DOHH2 (cell line): ENCODE data around the gene OPRL1.

Experiments used
- H3F3A ChIP-seq: fragments of 200-600 bp; sonication (generic), shearing (Covaris generic); 2 replicates; pipeline ENCODE4 v1.6.0; 2016; ENCODE audit warnings: antibody characterized with exemption, mild to moderate bottlenecking; ENCODE audit not compliant: control insufficient read depth, insufficient read depth
- H3K27ac ChIP-seq: fragments of 200-600 bp; sonication (generic); 2 replicates; pipeline ENCODE4 v1.5.1; 2014; ENCODE audit warnings: low read depth, mild to moderate bottlenecking, low read length, moderate library complexity
- H3K27me3 ChIP-seq: fragments of 200-600 bp; sonication (generic); 2 replicates; pipeline ENCODE4 v1.6.1; 2014; ENCODE audit warnings: mild to moderate bottlenecking, low read length, mixed read lengths; ENCODE audit not compliant: control insufficient read depth
- H3K36me3 ChIP-seq: fragments of 200-600 bp; sonication (generic); 2 replicates; pipeline ENCODE4 v1.6.1; 2014; ENCODE audit warnings: mild to moderate bottlenecking, low read length, moderate library complexity, mixed read lengths; ENCODE audit not compliant: control insufficient read depth
- H3K4me1 ChIP-seq: fragments of 200-600 bp; sonication (generic); 2 replicates; pipeline ENCODE4 v1.6.1; 2014; ENCODE audit warnings: mild to moderate bottlenecking, low read length, mixed read lengths; ENCODE audit not compliant: control insufficient read depth
- H3K4me2 ChIP-seq: fragments of 200-600 bp; sonication (generic); 2 replicates; pipeline ENCODE4 v1.6.0; 2014; ENCODE audit warnings: mild to moderate bottlenecking, low read length, moderate library complexity
- H3K4me3 ChIP-seq: fragments of 200-600 bp; sonication (generic); 2 replicates; pipeline ENCODE4 v1.5.1; 2014; ENCODE audit warnings: mild to moderate bottlenecking, low read length, mixed read lengths
- H3K79me2 ChIP-seq: fragments of 200-600 bp; sonication (generic); 2 replicates; pipeline ENCODE4 v1.6.1; 2014; ENCODE audit warnings: mild to moderate bottlenecking, low read length, mixed read lengths; ENCODE audit not compliant: control insufficient read depth
- H3K9me2 ChIP-seq: fragments of 200-600 bp; sonication (generic); replicated peaks from 2 replicates; pipeline ENCODE4 v1.6.1; 2014; ENCODE audit warnings: mild to moderate bottlenecking, low read length, mixed read lengths; ENCODE audit not compliant: control insufficient read depth
- H3K9me3 ChIP-seq: fragments of 200-600 bp; sonication (generic); 2 replicates; pipeline ENCODE4 v1.6.1; 2014; ENCODE audit warnings: antibody characterized with exemption, low read length, mixed read lengths; ENCODE audit not compliant: control insufficient read depth, insufficient read depth
- H4K20me1 ChIP-seq: fragments of 200-600 bp; sonication (generic); 2 replicates; pipeline ENCODE4 v1.6.0; 2014; ENCODE audit warnings: low read depth, mild to moderate bottlenecking, antibody characterized with exemption, low read length, moderate library complexity; ENCODE audit not compliant: control insufficient read depth, insufficient read depth
- EZH2phosphoT487 ChIP-seq: fragments of 200-600 bp; sonication (generic); IDR thresholded peaks from 2 replicates; pipeline ENCODE4 v1.6.1; 2017; ENCODE audit warnings: borderline replicate concordance, mild to moderate bottlenecking, antibody characterized with exemption, low read length, moderate library complexity, mixed read lengths
- TF ChIP-seq, protein P1 (sequence below): fragments of 200-600 bp; sonication (generic); IDR thresholded peaks from one replicate; pipeline ENCODE4 v1.5.1; 2014; ENCODE audit warnings: antibody characterized with exemption, mild to moderate bottlenecking, low read depth, low read length; ENCODE audit not compliant: poor library complexity, severe bottlenecking

The OPRL1 gene

DNA sequence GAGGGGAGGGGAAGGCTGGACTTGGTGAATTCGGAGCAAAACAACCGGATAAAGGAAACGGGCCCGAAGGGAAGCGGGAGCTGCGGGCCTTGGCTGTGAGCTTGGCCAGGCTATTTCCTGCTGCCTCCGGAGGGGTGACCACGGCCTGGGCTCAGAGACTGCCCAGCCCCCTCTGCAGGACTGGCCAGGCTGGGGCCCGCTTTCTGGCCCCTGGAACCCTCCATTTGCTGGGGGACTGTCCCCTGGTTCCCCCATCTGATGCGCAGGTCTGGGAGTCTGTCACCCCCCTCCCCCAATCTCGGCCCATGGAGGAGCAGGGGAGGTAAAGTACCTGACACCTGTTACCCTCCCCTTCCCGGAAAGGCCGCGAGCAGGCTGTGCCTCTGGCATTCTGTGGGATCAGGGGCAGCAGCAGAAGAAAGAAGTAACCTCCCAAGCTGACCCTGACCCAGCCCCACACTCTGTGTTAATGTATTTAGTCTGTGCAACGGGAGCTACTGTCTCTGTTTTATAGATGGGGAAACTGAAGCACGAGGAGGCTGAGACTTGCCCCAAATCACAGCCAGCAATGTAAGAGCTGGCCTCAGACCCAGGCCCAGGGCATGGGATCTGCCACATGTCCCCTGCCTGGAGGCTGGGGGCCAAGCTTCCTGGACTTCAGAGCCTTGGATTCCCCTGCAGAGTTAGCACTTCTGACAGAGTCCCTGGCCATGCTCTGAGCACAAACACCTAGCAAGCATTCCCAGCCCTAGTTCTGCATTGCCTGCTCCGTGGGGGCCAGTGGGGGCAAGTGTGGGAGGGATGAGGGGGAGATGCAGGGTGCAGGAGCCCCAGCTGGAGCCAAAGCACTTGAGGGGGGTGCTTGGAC, 40.4 kb upstream of the OPRL1 start:
- Histone ChIP-seq H3K27me3 (no peaks in the 10 kb centered on the region), H3K4me2 (peak overlapping the region; percentile 84), H3K36me3 (peaks cover 13% of the 10 kb centered on the region), H3K4me1 (peaks cover 76% of the 10 kb centered on the region), H3K79me2 (no peaks in the 10 kb centered on the region), H3K9me2 (no peaks in the 10 kb centered on the region), H3K9me3 (no peaks in the 10 kb centered on the region), H3K27ac (peak overlapping the region; percentile 70), H3F3A (peaks cover 26% of the 10 kb centered on the region), H4K20me1 (no peaks in the 10 kb centered on the region), H3K4me3 (peak overlapping the region; percentile 74)
- TF ChIP-seq, protein P1, sequence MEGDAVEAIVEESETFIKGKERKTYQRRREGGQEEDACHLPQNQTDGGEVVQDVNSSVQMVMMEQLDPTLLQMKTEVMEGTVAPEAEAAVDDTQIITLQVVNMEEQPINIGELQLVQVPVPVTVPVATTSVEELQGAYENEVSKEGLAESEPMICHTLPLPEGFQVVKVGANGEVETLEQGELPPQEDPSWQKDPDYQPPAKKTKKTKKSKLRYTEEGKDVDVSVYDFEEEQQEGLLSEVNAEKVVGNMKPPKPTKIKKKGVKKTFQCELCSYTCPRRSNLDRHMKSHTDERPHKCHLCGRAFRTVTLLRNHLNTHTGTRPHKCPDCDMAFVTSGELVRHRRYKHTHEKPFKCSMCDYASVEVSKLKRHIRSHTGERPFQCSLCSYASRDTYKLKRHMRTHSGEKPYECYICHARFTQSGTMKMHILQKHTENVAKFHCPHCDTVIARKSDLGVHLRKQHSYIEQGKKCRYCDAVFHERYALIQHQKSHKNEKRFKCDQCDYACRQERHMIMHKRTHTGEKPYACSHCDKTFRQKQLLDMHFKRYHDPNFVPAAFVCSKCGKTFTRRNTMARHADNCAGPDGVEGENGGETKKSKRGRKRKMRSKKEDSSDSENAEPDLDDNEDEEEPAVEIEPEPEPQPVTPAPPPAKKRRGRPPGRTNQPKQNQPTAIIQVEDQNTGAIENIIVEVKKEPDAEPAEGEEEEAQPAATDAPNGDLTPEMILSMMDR, result no peak
- TF ChIP-seq EZH2phosphoT487, result no peak

DNA sequence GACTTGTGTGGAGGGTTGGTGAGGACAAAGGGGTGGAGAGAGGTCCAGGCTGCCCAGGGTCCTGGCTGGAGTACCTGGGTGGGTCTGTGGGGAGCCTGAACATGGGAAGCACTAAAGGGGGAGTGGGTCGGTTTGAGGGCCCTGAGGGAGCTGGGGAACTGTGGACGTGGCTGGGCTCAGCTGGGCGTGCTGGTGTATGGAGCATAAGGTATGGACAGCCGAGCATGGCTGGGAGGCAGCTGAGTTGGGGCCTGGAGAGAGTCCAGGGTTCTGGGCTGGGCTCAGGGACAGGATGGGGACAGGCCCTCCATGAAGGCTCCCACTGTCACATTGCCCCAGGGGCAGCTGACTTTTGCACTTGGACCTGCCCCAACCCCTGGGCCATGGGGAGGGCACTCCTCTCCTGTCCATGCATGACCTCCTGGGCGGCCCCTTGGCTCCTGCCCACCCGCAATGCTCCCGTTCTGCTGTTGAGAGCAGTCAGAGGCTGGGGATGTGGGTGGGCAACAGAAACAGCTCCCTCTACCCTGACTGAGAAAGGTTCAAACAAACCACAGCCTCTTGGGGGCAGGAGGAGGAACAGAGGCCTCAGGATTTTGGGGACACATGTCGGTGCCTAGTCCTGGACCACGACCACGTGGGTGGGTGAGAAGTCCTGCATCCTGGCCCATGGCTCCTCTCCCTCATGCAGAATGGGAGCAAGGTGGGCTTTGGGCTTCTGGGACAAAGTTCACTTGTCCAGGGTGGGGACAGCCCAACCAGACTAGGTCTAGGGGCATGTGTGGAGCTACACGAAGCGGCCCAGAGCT, 39.4 kb upstream of the OPRL1 start:
- Histone ChIP-seq H3K4me2 (peak overlapping the region; percentile 85; the same call in 1 of the 2 replicates), H3K79me2 (no peaks in the 10 kb centered on the region), H3K9me3 (no peaks in the 10 kb centered on the region), H3K4me1 (peaks cover 71% of the 10 kb centered on the region), H4K20me1 (no peaks in the 10 kb centered on the region), H3K4me3 (no peak overlapping the region), H3K36me3 (peaks cover 5% of the 10 kb centered on the region; the same call in 1 of the 2 replicates), H3F3A (peaks cover 19% of the 10 kb centered on the region), H3K27ac (no peak overlapping the region), H3K27me3 (no peaks in the 10 kb centered on the region), H3K9me2 (no peaks in the 10 kb centered on the region)
- no peak for TF ChIP-seq EZH2phosphoT487
- TF ChIP-seq, protein P1, result no peak

DNA sequence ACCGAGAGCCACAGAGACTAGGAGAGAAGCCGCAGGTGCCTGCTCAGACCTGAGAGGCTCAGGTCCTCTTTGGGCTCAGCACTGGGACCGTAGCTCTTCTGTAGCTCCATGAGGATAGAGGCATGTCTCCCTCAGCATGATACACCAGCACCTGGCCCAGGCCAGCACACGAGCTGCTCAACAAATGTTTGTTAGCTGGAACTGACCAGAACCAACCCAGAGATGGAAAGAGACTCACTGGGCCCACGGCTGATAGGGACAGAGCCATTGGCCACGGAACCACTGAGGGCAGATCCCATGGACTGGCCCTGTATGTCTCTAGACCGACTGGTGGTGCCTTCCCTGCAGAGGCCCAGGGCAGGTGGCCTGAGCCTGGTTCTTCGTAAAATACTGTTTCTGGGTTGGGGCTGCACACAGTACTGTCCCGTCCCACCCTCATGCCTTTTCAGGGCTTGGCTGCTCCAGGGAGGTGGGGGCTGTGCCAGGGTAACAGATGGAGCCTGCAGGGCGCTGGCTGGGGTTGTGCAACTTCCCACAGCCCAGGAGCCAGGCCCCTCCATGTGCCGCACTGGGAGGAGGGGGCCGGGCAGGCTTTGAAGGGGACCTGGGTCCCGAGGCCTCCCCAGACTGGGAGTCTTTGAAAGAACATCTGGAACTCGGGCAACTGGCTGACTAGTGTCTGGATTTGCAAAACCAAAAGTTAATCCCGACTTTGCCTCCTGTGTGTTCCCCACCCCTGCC, 38.7 kb upstream of the OPRL1 start:
- Histone ChIP-seq H3K9me2 (no peaks in the 10 kb centered on the region), H3K27me3 (no peaks in the 10 kb centered on the region), H3K36me3 (no peaks in the 10 kb centered on the region), H3K79me2 (no peaks in the 10 kb centered on the region), H3K4me2 (peak overlapping the region; percentile 85), H3K27ac (peak overlapping the region; percentile 37), H4K20me1 (no peaks in the 10 kb centered on the region), H3F3A (peaks cover 19% of the 10 kb centered on the region), H3K4me1 (peaks cover 63% of the 10 kb centered on the region), H3K9me3 (no peaks in the 10 kb centered on the region), H3K4me3 (peak overlapping the region; percentile 74)
- TF ChIP-seq, protein P1, result no peak
- no peak for TF ChIP-seq EZH2phosphoT487
